Hepatocyte (in vitro differentiated cells): ENCODE data around the gene CAPRIN1. TPM values are rescaled to one million over a fixed set of nuclear protein-coding genes. Genes with fewer than 3 reads are reported as not detected.

Experiments
- DNase-seq: peaks from one replicate; pipeline ENCODE4 v3.0.0-alpha.2; 2016; ENCODE audit warnings: low spot score
- H2AFZ ChIP-seq: fragments of 200-600 bp; sonication (generic); 2 replicates; pipeline ENCODE4 v1.6.0; 2016; ENCODE audit warnings: antibody characterized with exemption, mild to moderate bottlenecking
- H3K27ac ChIP-seq: fragments of 200-600 bp; sonication (generic); 2 replicates; pipeline ENCODE4 v1.5.1; 2016; ENCODE audit warnings: mild to moderate bottlenecking
- H3K27me3 ChIP-seq: fragments of 200-600 bp; sonication (generic); 2 replicates; pipeline ENCODE4 v1.6.1; 2016
- H3K36me3 ChIP-seq: fragments of 200-600 bp; sonication (generic); replicated peaks from 2 replicates; pipeline ENCODE4 v1.5.1; 2016; ENCODE audit warnings: low read depth; ENCODE audit not compliant: insufficient read depth
- H3K4me1 ChIP-seq: fragments of 200-600 bp; sonication (generic); 2 replicates; pipeline ENCODE4 v1.5.1; 2016; ENCODE audit warnings: mild to moderate bottlenecking, moderate library complexity; ENCODE audit not compliant: insufficient read depth
- H3K4me2 ChIP-seq: fragments of 200-600 bp; sonication (generic); 2 replicates; pipeline ENCODE4 v1.6.0; 2016
- H3K4me3 ChIP-seq: fragments of 200-600 bp; sonication (generic); 2 replicates; pipeline ENCODE4 v1.5.1; 2016; ENCODE audit warnings: mild to moderate bottlenecking
- H3K79me2 ChIP-seq: fragments of 200-600 bp; sonication (generic); 2 replicates; pipeline ENCODE4 v1.6.0; 2017; ENCODE audit warnings: mild to moderate bottlenecking
- H3K9me2 ChIP-seq: fragments of 200-600 bp; sonication (generic); replicated peaks from 2 replicates; pipeline ENCODE4 v1.6.0; 2017; ENCODE audit warnings: mild to moderate bottlenecking; ENCODE audit not compliant: insufficient read depth
- H3K9me3 ChIP-seq: fragments of 200-600 bp; sonication (generic); 2 replicates; pipeline ENCODE4 v1.5.1; 2016; ENCODE audit warnings: low read depth, mild to moderate bottlenecking
- H4K20me1 ChIP-seq: fragments of 200-600 bp; sonication (generic); 2 replicates; pipeline ENCODE4 v1.6.0; 2016; ENCODE audit warnings: mild to moderate bottlenecking; ENCODE audit not compliant: insufficient read depth, poor library complexity, severe bottlenecking
- CTCF ChIP-seq: fragments of 200-600 bp; sonication (generic); IDR thresholded peaks from 2 replicates; pipeline ENCODE4 v1.5.1; 2016; ENCODE audit warnings: antibody characterized with exemption, mild to moderate bottlenecking; ENCODE audit not compliant: poor library complexity
- EZH2 ChIP-seq: fragments of 200-600 bp; sonication (generic); IDR thresholded peaks from 2 replicates; pipeline ENCODE4 v1.6.1; 2016; ENCODE audit warnings: antibody characterized with exemption, mild to moderate bottlenecking, borderline replicate concordance
- EZH2phosphoT487 ChIP-seq: fragments of 200-600 bp; sonication (generic); IDR thresholded peaks from one replicate; pipeline ENCODE4 v1.6.1; 2018; ENCODE audit warnings: antibody characterized with exemption, mild to moderate bottlenecking, low read depth, moderate library complexity; ENCODE audit not compliant: unreplicated experiment, severe bottlenecking
- WGBS: methylation state at CpG from one replicate; pipeline ENCODE4 v1.1.6; 2016; ENCODE audit warnings: low lambda C conversion rate; ENCODE audit errors: missing lambda C conversion rate; 5-methylcytosine and 5-hydroxymethylcytosine counted together
- polyA plus RNA-seq: library from polyadenylated mRNA; unstranded; fragments of >200 nt; fragmentation: Nextera tagmentation; extraction: Ambion mirVana; gene quantifications from 2 replicates; pipeline ENCODE4 v1.2.1, GENCODE V29; 2016
- total RNA-seq: library from RNA; depleted of rRNA; stranded (reverse); fragments of >200 nt; gene quantifications from 2 replicates; pipeline ENCODE4 v1.2.3, GENCODE V29; 2014

The CAPRIN1 gene
- total and polyA plus RNA-seq, 2 experiments from 2014 or later, result 102 to 217 TPM

DNA sequence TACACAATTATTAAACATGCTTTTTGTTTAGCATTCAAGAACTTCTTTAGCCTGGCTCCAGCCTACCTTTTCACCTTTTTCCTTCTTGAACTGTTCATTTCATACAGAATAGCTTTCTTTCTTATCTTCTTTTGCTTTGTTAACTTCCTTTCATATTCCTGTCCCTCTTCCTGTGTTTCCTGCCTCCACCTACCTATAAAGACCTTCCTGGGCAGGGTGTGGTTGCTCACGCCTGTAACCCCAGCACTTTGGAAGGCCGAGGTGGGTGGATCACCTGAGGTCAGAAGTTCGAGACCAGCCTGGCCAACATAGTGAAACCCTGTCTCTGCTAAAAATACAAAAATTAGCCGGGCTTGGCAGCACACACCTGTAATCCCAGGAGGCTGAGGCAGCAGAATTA is 22.9 kb downstream of the CAPRIN1 start:
- Histone ChIP-seq H2AFZ (no peak overlapping the region), H3K27me3 (no peaks in the 10 kb centered on the region), H4K20me1 (peaks cover 80% of the 10 kb centered on the region), H3K36me3 (peaks cover 6% of the 10 kb centered on the region), H3K9me2 (no peaks in the 10 kb centered on the region), H3K9me3 (no peaks in the 10 kb centered on the region), H3K4me1 (peaks cover 5% of the 10 kb centered on the region), H3K27ac (no peak overlapping the region), H3K79me2 (peaks cover 99% of the 10 kb centered on the region), H3K4me3 (no peak overlapping the region), H3K4me2 (no peak overlapping the region)
- no peak for TF ChIP-seq CTCF
- TF ChIP-seq EZH2phosphoT487, result no peak
- no peak for TF ChIP-seq EZH2
- WGBS, result 91% methylated on average over 4 of the region's 4 CpGs
- no peak for DNase-seq

- H3K4me2 ChIP-seq, result no peak overlapping the region
- WGBS, result 88% methylated on average over 2 of the region's 2 CpGs
- TF ChIP-seq CTCF (no peak), EZH2 (no peak), EZH2phosphoT487 (no peak)
- H3K27me3 ChIP-seq, result no peaks in the 10 kb centered on the region
- peaks cover 5% of the 10 kb centered on the region for H3K4me1 ChIP-seq
- peaks cover 6% of the 10 kb centered on the region for H3K36me3 ChIP-seq
- no peaks in the 10 kb centered on the region for H3K9me2 ChIP-seq
- H3K9me3 ChIP-seq, result no peaks in the 10 kb centered on the region
- DNase-seq, result no peak
- H4K20me1 ChIP-seq, result peaks cover 71% of the 10 kb centered on the region
- peaks cover 93% of the 10 kb centered on the region for H3K79me2 ChIP-seq
- no peak overlapping the region for H3K4me3 ChIP-seq
- H2AFZ ChIP-seq, result no peak overlapping the region
- H3K27ac ChIP-seq, result no peak overlapping the region
Observed at GRCh38 chr11:34075178-34075820, 23.8 kb downstream of the CAPRIN1 start.

DNA sequence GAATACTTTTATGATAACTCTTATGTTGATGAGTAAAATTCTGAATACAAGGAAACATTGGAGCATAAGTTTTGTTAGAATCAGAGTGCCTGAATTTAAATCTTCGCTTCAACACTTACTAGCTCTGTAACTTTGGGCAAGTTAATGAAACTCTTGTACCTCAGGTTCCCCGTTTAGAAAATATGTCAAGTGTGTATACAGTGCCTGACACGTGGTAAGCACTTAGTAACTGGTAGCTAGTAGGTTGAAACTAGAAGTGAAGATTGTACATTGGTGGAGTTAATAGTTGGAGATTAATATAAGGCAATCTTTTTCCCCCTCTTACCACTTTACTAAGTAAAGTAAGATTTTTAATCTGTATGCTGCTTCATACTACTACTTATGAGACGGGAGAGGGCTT is 29.1 kb downstream of the CAPRIN1 start:
- Histone ChIP-seq H3K79me2 (peaks cover 90% of the 10 kb centered on the region), H3K36me3 (peaks cover 16% of the 10 kb centered on the region)

More for the DNA sequence above, 29.1 kb downstream of the CAPRIN1 start:
- Histone ChIP-seq H3K9me3 (no peaks in the 10 kb centered on the region), H3K4me1 (no peaks in the 10 kb centered on the region), H3K9me2 (no peaks in the 10 kb centered on the region), H3K27ac (no peak overlapping the region), H2AFZ (no peak overlapping the region), H3K4me2 (no peak overlapping the region), H4K20me1 (peaks cover 41% of the 10 kb centered on the region), H3K4me3 (no peak overlapping the region), H3K27me3 (no peaks in the 10 kb centered on the region)
- WGBS, result 90% methylated on average over 4 of the region's 4 CpGs
- TF ChIP-seq CTCF (no peak), EZH2phosphoT487 (no peak), EZH2 (no peak)
- DNase-seq, result no peak
